ES-I3 (cell line): Measurements from ENCODE around the gene HIVEP1.

ENCODE experiments used
- H3K36me3 ChIP-seq: 2 replicates; pipeline ENCODE4 v1.6.1; 2013; ENCODE audit warnings: mild to moderate bottlenecking, low read length, control low read depth, moderate library complexity; ENCODE audit not compliant: insufficient read depth
- H3K4me1 ChIP-seq: 2 replicates; pipeline ENCODE4 v1.6.1; 2013; ENCODE audit warnings: mild to moderate bottlenecking, control low read depth, low read length; ENCODE audit not compliant: insufficient read depth
- H3K9ac ChIP-seq: 2 replicates; pipeline ENCODE4 v1.6.1; 2013; ENCODE audit warnings: low read depth, mild to moderate bottlenecking, low read length, moderate library complexity
- H3K9me3 ChIP-seq: 2 replicates; pipeline ENCODE4 v1.6.1; 2013; ENCODE audit warnings: mild to moderate bottlenecking, low read length, moderate library complexity; ENCODE audit not compliant: control insufficient read depth, insufficient read depth

HIVEP1 gene

GRCh38 chr6:12064538-12065071, 52.5 kb downstream of the HIVEP1 start:
- H3K36me3 ChIP-seq, result no peaks in the 10 kb centered on the region
- H3K9ac ChIP-seq, result no peak overlapping the region
- peaks cover 6% of the 10 kb centered on the region for H3K4me1 ChIP-seq
- H3K9me3 ChIP-seq, result no peaks in the 10 kb centered on the region

DNA sequence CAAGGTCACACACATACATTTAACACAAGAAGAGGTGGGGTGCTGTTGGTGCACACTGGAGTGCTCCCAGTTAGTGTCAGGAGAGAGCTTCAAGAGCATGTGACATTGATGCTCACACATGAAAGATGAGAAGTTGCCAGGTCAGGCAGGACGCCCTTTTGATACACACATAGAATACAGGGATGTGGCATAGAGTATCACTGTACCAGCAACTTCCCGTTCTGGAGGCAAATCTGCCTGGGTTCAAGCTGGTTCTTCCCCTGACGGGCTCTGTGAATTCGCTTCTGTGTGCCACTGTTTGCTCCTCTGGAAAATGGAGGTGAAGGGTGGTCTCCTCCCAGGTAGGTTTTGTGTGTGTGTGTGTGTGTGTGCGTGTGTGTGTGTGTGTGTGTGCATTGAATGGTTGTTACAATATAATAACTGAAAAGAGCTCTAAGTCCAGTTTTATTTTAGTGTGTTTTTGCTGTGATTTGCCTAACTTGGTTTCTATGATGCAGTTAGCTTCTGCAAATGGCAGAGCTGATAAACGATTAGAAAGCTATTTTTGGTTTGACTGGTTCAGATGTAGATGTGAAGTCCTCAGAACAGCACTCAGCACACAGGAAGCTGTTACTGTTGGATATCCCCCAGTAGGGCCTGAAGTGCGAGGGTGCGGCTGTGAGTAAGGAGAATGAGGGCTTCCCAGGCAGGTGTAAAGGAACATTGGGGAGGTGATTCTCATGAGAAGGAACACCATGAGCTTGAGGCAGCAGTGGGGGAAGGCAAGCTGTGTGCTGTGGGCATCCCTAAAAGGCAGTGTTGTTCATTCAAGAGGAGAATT, 53.4 kb downstream of the HIVEP1 start:
- Histone ChIP-seq H3K9ac (no peak overlapping the region), H3K9me3 (no peaks in the 10 kb centered on the region), H3K36me3 (no peaks in the 10 kb centered on the region), H3K4me1 (peaks cover 6% of the 10 kb centered on the region)

- no peaks in the 10 kb centered on the region for H3K9me3 ChIP-seq
- H3K4me1 ChIP-seq, result peaks cover 11% of the 10 kb centered on the region
- no peak overlapping the region for H3K9ac ChIP-seq
- no peaks in the 10 kb centered on the region for H3K36me3 ChIP-seq
These were observed 54.2 kb downstream of the HIVEP1 start for GRCh38 chr6:12066297-12066696.

DNA sequence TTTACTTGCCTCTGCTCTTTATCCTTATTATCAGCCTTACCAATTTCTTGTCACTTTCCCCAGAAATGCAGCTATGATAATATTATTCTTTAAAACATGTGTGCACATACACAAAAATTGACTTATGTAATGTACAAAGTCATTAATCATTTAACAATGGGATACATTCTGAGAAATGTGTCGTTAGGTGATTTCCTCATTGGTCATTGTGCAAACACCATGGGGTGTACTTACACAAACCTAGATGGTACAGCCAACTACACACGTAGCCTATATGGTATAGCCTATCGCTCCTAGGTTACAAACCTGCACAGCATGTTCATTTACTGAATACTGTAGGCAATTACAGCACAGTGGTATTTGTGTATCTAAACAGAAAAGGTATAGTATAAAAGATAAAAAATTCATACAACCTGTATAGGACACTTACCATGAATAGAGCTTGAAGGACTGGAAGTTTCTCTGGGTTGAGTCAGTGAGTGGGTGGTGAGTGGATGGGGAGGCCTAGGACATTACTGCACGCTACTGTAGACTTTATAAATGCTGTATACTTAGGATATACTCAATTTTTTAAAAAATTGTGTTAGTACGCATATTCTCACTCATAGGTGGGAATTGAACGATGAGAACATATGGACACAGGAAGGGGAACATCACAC, 56.9 kb downstream of the HIVEP1 start:
- no peaks in the 10 kb centered on the region for H3K9me3 ChIP-seq
- no peak overlapping the region for H3K9ac ChIP-seq
- H3K36me3 ChIP-seq, result no peaks in the 10 kb centered on the region
- peaks cover 15% of the 10 kb centered on the region for H3K4me1 ChIP-seq

DNA sequence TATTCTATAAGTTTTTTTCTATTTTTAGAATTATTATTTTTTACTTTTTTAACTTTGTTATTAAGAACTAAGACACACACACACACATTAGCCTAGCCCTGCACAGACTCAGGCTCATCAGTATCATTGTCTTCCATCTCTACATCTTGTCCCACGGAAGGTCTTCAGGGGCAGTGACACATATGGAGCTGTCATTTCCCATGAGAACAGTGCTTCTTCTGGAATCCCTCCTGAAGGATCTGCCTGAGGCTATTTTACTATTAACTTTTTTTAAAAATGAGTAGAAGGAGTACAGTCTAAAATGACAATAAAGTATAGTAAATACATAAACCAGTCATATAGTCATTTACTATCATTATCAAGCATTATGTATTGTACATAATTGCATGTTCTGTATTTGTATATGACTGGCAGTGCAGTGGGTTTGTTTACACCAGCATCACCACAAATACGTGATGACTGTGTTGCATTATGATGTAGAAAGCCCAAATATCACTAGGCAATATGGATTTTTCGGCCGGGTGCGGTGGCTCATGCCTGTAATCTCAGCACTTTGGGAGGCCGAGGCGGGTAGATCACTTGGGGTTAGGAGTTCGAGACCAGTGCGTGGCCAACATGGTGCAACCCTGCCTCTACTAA, 57.9 kb downstream of the HIVEP1 start:
- Histone ChIP-seq H3K4me1 (peaks cover 15% of the 10 kb centered on the region), H3K9ac (no peak overlapping the region), H3K9me3 (no peaks in the 10 kb centered on the region), H3K36me3 (no peaks in the 10 kb centered on the region)

DNA sequence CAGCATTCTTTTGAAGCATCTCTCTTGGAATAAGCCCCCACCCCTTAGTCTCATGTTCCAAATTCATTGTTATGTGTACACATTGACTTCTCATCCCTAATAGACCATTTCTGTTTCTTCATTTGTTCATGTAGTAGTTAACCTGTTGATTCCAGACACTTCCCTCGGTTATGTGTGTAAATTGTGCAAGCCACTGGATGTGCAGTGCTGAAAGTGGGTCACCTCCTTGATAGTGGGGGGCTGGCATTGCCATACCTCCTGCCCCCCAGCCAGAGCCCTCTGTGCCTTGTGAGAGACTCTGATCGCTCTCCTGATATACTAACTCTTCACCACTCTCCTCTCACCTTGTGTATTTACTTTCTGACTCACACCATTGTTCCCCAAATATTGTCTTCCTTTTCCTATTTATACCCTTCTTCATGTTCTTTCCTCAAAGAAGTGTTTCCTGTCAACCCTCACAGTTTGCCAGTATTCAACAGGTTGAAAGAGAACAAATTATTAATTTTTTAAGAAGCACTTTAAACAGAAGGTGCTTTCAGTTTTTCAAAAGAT, 59.0 kb downstream of the HIVEP1 start:
- Histone ChIP-seq H3K36me3 (no peaks in the 10 kb centered on the region), H3K9me3 (no peaks in the 10 kb centered on the region), H3K9ac (no peak overlapping the region), H3K4me1 (peaks cover 12% of the 10 kb centered on the region; the same call in 1 of the 2 replicates)

DNA sequence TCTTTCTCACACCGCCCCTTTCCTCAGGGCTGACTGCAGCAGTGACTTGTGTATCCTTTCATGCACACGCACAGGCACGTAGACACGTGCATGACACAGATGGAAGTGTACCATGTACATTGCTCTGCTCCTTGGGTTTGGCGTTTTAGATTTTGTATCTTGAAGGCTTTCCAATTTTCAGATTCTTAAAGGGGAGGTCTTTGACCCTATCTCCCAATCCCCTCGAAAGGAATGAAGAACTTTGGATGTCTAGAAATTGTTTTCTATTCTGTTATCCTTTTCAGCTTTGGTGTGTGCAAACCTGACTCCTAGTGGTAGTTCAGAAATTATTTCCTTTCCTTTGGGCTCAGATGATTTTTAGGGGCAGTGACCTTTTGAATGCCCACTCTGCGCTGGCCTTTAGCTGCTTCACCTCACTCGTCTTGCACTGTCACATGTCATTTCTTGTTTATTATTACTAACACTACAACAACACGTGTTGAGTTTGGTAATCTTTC, 63.0 kb downstream of the HIVEP1 start:
- H3K36me3 ChIP-seq, result no peaks in the 10 kb centered on the region
- peaks cover 9% of the 10 kb centered on the region; the same call in 1 of the 2 replicates for H3K4me1 ChIP-seq
- no peaks in the 10 kb centered on the region for H3K9me3 ChIP-seq
- H3K9ac ChIP-seq, result no peak overlapping the region

GRCh38 chr6:12077021-12077710, 65.1 kb downstream of the HIVEP1 start:
- Histone ChIP-seq H3K36me3 (no peaks in the 10 kb centered on the region), H3K9me3 (no peaks in the 10 kb centered on the region), H3K9ac (no peak overlapping the region), H3K4me1 (no peaks in the 10 kb centered on the region)

GRCh38 chr6:12078014-12078413, 65.9 kb downstream of the HIVEP1 start:
- Histone ChIP-seq H3K36me3 (no peaks in the 10 kb centered on the region), H3K9me3 (no peaks in the 10 kb centered on the region), H3K9ac (no peak overlapping the region), H3K4me1 (no peaks in the 10 kb centered on the region)

GRCh38 chr6:12081771-12082170, 69.7 kb downstream of the HIVEP1 start:
- no peaks in the 10 kb centered on the region for H3K36me3 ChIP-seq
- no peaks in the 10 kb centered on the region for H3K4me1 ChIP-seq
- H3K9ac ChIP-seq, result no peak overlapping the region
- H3K9me3 ChIP-seq, result no peaks in the 10 kb centered on the region

DNA sequence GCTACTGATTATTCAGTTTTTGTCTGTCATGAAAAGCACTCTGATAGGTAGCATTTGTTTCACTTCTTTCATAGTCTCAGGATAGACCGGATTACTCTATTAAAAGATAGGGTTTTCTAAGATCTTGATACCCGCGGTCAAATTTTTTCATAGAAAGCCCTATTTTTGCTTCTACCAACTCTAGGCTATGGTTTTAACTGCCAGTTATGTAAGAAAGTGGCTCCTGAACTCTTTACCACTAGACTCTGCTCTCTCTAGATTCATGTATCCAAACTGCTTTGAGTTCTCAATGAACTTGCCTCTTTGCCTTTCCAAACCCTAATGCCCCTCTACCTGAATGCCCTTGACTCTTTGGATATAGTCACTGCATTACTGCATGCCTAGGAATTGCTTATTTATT, 70.3 kb downstream of the HIVEP1 start:
- no peak overlapping the region for H3K9ac ChIP-seq
- H3K36me3 ChIP-seq, result no peaks in the 10 kb centered on the region
- no peaks in the 10 kb centered on the region for H3K4me1 ChIP-seq
- no peaks in the 10 kb centered on the region for H3K9me3 ChIP-seq

DNA sequence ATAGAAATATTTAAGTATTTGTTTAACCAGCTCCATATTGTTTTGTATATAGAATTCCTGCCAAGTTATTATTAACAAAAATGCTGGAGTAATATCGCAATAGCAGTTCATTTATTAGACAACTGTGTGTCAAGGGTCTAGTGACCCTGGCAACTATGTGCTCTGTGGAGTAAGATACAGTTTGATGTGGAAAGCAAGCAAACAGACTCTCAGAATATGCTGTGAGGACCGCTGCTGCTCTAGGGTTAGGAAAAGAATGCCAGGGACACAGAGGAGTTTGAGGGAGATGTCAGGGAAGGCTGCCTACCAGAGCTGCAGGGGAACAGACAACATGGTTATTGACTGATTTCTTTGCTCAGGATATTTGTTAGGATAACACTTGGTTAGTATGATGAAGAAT, 71.2 kb downstream of the HIVEP1 start:
- Histone ChIP-seq H3K9me3 (no peaks in the 10 kb centered on the region), H3K4me1 (no peaks in the 10 kb centered on the region), H3K9ac (no peak overlapping the region), H3K36me3 (no peaks in the 10 kb centered on the region)

- Histone ChIP-seq H3K36me3 (no peaks in the 10 kb centered on the region), H3K9ac (no peak overlapping the region), H3K9me3 (no peaks in the 10 kb centered on the region), H3K4me1 (no peaks in the 10 kb centered on the region)
These were observed 71.7 kb downstream of the HIVEP1 start for GRCh38 chr6:12083763-12084162.

- no peaks in the 10 kb centered on the region for H3K4me1 ChIP-seq
- no peak overlapping the region for H3K9ac ChIP-seq
- H3K36me3 ChIP-seq, result no peaks in the 10 kb centered on the region
- no peaks in the 10 kb centered on the region for H3K9me3 ChIP-seq
These were observed 72.6 kb downstream of the HIVEP1 start for GRCh38 chr6:12084681-12085080.
